ENCODE data around the gene PFKL.
"Not testable (repeated sequence)": the region's sequence is repeated elsewhere in the genome, so short reads cannot be mapped to it uniquely, and the experiment has no call there.

PFKL gene

DNA sequence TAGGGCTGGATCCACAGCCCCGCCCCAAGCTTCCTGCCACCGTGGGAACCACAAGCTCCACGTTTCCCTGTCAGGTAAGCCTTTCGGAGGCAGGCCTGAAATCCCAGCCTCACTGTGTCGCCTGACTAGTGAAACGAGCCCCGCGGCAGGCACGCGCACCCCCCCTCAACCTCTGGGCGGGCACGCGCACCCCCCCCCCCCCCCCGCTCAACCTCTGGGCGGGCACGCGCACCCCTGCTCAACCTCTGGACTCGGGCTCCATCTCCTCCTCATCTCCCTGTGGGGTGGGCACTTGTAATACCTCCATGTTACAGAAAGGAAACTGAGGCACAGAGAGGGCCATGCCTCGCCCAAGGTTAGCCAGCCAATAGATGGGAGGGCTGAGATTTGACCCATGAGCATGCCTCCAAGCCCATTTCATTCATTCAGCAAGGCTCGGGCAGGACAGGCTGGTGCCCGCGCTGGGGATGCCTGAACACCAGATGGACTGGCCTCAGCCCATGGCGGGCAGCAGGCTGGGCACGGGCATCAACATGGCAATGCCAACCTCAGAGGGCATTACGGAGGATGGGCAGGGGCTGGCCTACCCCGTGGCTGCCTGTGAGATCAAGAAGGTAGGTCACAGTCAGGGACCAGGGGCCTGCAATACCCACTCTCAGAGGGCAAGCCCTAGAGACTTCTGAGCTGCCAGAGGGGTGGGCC, 34.6 kb downstream of the PFKL start:
- TF ChIP-seq Cebpa-rat (IDR thresholded peaks at IDR 0.05), result no peak
- H3K27me3 ChIP-seq, result no peaks in the 10 kb centered on the region
- no peaks in the 10 kb centered on the region for H3K9me3 ChIP-seq (replicated peaks in 1 of 11)
- H3K36me3 ChIP-seq, result peaks cover 0 to 29% (median 9%) of the 10 kb centered on the region in 11 experiments; a peak in 13 of 22 replicates
- peaks cover 50 to 89% (median 82%) of the 10 kb centered on the region in 10 experiments for H3K4me1 ChIP-seq
- H3K4me3 ChIP-seq, result peak overlapping the region in 1 of 10 experiments; percentile 40; a peak in 1 of 20 replicates
- H4K20me1 ChIP-seq, result peaks cover 10 to 65% (median 41%) of the 10 kb centered on the region in 11 experiments; a peak in 21 of 22 replicates
- H3K9ac ChIP-seq, result peak overlapping the region in 8 of 11 experiments; percentile 22 to 65 (median 45); a peak in 13 of 22 replicates
- peak overlapping the region in 7 of 11 experiments; percentile 8 to 87 (median 47); a peak in 10 of 22 replicates for H3K27ac ChIP-seq
- H3K4me2 ChIP-seq, result peak overlapping the region; percentile 74 to 95 (median 91)

DNA sequence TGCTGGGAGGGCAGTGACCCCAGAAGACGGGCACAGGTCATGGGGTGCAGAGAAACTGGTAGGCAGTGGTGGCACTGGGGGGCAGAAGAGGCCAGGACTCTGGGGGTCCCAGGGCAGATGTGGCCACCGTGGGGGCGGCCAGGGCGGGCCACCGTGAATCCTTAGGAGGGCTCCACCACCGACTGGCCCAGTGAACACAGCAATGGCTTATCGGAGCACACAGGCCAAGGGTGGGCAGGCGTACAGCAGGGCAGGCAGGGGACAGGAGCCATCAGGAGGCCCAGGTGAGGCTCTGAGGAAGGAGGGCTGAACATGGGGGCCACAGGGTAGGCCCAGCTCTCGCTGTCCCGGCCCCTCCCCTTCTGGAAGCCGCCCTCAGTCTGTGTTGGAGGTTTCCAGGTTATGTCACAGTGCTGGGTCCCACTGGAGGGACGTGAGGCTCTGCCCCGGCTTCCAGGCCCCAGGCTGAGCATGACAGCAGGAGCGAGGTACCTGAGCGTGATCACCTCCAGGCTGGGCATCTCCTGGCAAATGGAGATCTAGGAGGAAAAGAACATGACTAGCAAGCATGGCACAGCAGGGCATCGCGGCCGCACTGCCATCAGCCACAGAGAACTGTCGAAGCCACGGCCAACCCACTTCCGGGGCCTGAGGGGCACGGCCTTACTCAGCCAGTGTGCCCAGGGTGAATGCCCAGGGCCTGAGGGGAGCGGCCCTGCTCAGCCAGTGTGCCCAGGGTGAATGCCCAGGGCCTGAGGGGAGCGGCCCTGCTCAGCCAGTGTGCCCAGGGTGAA, 35.6 kb downstream of the PFKL start:
- no peak overlapping the region for H3K4me3 ChIP-seq
- H3K4me2 ChIP-seq, result peak overlapping the region in 9 of 11 experiments; percentile 74 to 95 (median 92); a peak in 18 of 22 replicates
- H4K20me1 ChIP-seq, result peaks cover under 1 to 55% (median 31%) of the 10 kb centered on the region in 11 experiments; a peak in 19 of 22 replicates
- H3K9ac ChIP-seq, result peak overlapping the region in 7 of 11 experiments; percentile 3 to 77 (median 27); a peak in 10 of 22 replicates
- H3K27ac ChIP-seq, result peak overlapping the region in 8 of 11 experiments; percentile 5 to 87 (median 46); a peak in 12 of 22 replicates
- no peaks in the 10 kb centered on the region for H3K9me3 ChIP-seq (replicated peaks in 1 of 11)
- H3K4me1 ChIP-seq, result peaks cover 57 to 89% (median 85%) of the 10 kb centered on the region in 10 experiments
- peaks cover 0 to 29% (median 9%) of the 10 kb centered on the region in 11 experiments; a peak in 13 of 22 replicates for H3K36me3 ChIP-seq
- no peaks in the 10 kb centered on the region for H3K27me3 ChIP-seq
- TF ChIP-seq Cebpa-rat (IDR thresholded peaks at IDR 0.05), result no peak

DNA sequence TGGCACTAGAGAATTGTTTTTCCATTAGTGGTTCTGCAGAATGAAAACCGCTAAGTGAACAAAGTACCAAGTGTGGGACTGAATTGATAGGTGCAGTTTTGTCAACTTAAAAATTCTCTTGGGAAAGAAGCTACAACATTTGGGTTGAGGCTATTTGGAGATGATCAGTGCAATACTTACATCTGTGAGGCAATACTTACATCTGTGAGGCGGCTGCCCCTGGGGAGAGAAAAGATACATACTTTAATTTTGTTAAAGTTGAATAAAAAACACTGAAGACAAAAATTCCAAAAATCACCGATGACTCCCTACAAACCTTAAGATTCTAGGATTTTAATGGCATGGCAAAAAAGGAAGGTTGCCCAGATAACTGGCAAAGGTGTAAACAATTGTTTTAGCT, 37.6 kb downstream of the PFKL start:
- Histone ChIP-seq H3K9ac (peak overlapping the region in 8 of 11 experiments; percentile 60 to 77 (median 70); a peak in 16 of 22 replicates), H3K36me3 (peaks cover 0 to 22% (median 8%) of the 10 kb centered on the region in 11 experiments; a peak in 11 of 22 replicates), H3K4me2 (peak overlapping the region; percentile 80 to 97 (median 90)), H3K27ac (peak overlapping the region in 8 of 11 experiments; percentile 62 to 87 (median 74); a peak in 16 of 22 replicates), H4K20me1 (peaks cover 0 to 36% (median 14%) of the 10 kb centered on the region in 11 experiments; a peak in 14 of 22 replicates), H3K4me1 (peaks cover 45 to 76% (median 71%) of the 10 kb centered on the region in 10 experiments), H3K9me3 (replicated peaks in 1 of 11) (no peaks in the 10 kb centered on the region), H3K4me3 (0 out of 20 replicates have a peak overlapping the region, but pooled peaks of 2 of the 10 experiments have one; percentile 8 to 46), H3K27me3 (no peaks in the 10 kb centered on the region)
- TF ChIP-seq Cebpa-rat (IDR thresholded peaks at IDR 0.05), result peak in 5 of 11 experiments; percentile 39 to 69 (median 51); a peak in 6 of 22 replicates

DNA sequence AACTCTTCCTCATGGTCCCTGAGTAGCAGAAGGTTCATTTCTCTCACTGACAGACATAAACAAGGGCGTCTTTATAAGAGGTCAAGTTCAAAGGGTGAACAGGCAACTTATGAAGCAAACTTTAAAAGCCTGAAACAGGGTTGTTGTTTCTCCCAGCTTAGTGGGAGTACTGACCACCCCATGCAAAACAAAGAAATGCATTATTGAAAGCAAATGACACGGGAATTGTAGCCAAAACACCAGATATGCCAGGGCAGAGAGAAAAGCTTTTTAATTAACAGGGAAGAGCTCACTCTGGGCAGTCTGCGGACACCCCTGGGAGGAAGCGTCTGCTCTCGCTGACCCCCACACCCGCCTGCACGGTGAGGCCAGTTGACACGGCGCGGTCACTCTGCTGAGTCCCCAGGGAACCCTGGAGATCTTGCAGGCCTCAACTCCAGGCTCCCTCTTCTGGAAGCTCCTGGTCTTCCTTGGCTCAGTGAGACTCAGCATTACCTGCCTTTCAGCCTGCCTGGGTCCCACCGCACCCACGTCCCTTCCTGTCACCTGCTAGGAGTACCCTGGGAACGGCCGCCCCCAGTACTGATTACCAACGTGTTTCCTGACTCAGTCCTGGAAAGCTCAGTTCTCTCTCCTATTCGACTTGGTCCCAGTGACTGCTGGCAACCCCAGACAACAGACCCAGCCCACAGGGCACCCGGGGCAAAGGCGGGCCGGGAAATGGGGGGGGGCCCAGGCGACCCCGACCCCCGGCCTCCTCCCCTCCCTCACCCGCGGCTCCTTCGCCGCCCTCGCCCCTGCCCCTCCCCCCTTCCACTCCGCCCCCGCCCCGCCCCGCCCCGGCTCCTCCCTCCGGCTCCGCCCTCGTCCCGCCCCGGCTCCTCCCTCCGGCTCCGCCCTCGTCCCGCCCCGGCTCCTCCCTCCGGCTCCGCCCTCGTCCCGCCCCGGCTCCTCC, 38.4 kb downstream of the PFKL start:
- Histone ChIP-seq H3K36me3 (peaks cover 0 to 22% (median 8%) of the 10 kb centered on the region in 11 experiments; a peak in 11 of 22 replicates), H3K4me1 (peaks cover 38 to 76% (median 68%) of the 10 kb centered on the region in 10 experiments), H3K27ac (peak overlapping the region in 10 of 11 experiments; percentile 2 to 87 (median 68); a peak in 18 of 22 replicates), H3K27me3 (no peaks in the 10 kb centered on the region), H4K20me1 (peaks cover 0 to 29% (median 8%) of the 10 kb centered on the region in 11 experiments; a peak in 14 of 22 replicates), H3K4me2 (peak overlapping the region; percentile 80 to 97 (median 90)), H3K9me3 (replicated peaks in 1 of 11) (no peaks in the 10 kb centered on the region), H3K4me3 (peak overlapping the region; percentile 27 to 66 (median 50); a peak in 19 of 20 replicates), H3K9ac (peak overlapping the region; percentile 26 to 77 (median 65); a peak in 20 of 22 replicates)
- no peak for TF ChIP-seq Cebpa-rat (IDR thresholded peaks at IDR 0.05)

DNA sequence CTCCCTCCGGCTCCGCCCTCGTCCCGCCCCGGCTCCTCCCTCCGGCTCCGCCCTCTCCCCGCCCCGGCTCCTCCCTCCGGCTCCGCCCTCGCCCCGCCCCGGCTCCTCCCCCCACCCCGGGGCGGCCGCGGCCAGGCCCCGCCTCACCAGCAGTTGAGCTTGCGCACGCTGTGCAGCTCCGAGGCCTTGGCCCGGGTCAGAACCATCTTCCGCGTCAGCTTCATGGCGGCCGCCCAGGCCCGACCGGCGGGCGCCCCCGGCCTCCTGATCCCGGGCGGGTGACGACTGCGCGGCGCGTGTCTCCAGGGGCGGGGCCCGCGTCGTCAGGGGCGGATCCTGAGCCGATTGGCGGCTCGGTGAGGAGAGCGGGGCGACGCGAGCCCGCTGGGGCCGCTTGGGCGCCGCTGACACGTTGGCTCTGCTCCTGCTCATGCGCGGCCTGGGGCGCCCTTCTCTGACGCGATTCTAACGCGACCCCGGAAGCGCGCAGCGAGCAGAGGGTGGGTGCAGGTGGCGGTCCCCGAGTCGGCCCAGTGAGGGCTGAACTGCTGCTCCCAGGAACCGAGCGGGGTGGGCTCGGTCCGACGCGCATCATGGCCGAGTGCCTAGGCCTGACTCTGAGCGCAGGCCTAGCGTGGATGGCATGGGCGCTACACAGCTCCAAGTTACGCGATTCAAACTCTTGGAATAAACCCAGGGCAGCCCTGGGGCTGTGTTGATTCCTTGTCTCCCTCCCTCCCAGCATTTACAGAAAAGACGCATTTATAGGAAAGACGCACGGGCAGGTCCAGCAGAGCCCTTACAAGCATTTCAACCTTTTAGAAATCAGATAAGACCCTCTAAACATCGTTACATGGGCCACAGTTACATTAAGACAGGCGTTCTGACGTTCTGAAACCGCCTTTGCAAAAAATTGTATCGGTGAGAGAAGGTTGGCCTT, 39.4 kb downstream of the PFKL start, which contains the start of gene CFAP410:
Gene CFAP410, minus strand, starts transcription at position 420 of the 940 bp plus-strand sequence. Its CDS starts 196 bp downstream, at position 224.
- Histone ChIP-seq H3K4me3 (peak within 1 kb of the TSS; percentile 66 to 93 (median 76)), H3K9ac (peak within 1 kb of the TSS; percentile 86 to 96 (median 90)), H3K9me3 (replicated peaks in 1 of 11) (no peaks in the 10 kb centered on the region), H3K4me1 (peaks cover 28 to 76% (median 68%) of the 10 kb centered on the region in 10 experiments), H4K20me1 (peaks cover 0 to 18% (median 0%) of the 10 kb centered on the region in 11 experiments; a peak in 9 of 22 replicates), H3K27me3 (peaks cover 0 to 1% (median 0%) of the 10 kb centered on the region in 11 experiments; a peak in 1 of 22 replicates), H3K4me2 (peak within 1 kb of the TSS; percentile 90 to 99 (median 95)), H3K36me3 (peaks cover 0 to 22% (median 8%) of the 10 kb centered on the region in 11 experiments; a peak in 11 of 22 replicates), H3K27ac (peak within 1 kb of the TSS; percentile 86 to 98 (median 93))
- no peak for TF ChIP-seq Cebpa-rat (IDR thresholded peaks at IDR 0.05)

DNA sequence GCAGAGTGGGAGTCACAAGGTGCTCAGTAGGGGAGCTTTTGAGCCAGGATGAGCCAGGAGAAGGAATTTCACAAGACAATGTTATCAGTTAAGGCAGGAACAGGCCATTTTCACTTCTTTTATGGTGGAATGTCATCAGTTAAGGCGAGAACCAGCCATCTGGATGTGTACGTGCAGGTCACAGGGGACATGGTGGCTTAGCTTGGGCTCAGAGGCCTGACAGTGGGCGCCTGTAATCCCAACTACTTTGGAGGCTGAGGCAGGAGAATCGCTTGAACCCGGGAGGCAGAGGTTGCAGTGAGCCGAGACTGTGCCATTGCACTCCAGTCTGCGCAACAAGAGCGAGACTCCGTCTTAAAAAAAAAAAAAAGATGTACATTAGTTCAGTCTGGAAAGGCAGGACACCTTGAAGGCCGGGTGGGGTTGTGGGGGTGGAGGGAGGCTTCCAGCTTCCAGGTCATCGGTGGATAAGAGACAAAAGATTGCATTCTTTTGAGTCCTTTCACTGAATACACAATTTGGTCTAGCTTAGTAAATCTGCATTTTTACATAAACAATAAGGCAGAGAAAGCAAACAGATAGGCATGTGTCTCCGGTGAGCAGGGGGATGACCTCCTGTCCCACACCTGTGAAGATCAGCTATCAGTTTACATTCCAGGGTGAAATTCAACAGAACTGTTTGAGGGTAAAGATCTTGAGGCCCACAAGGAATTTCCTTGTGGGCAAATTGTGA, 42.0 kb downstream of the PFKL start:
- not testable (repeated sequence) for H3K9me3 ChIP-seq (replicated peaks in 1 of 11); H3K4me2 ChIP-seq; H3K36me3 ChIP-seq; H3K9ac ChIP-seq; H3K4me3 ChIP-seq
- peaks cover 0 to 11% (median 0%) of the 10 kb centered on the region in 11 experiments; a peak in 6 of 22 replicates for H4K20me1 ChIP-seq
- H3K27me3 ChIP-seq, result peaks cover 0 to 21% (median 0%) of the 10 kb centered on the region in 11 experiments; a peak in 3 of 22 replicates
- peak overlapping the region in 1 of 11 experiments; percentile 17; a peak in 1 of 22 replicates for H3K27ac ChIP-seq
- peaks cover 35 to 77% (median 68%) of the 10 kb centered on the region in 10 experiments for H3K4me1 ChIP-seq

DNA sequence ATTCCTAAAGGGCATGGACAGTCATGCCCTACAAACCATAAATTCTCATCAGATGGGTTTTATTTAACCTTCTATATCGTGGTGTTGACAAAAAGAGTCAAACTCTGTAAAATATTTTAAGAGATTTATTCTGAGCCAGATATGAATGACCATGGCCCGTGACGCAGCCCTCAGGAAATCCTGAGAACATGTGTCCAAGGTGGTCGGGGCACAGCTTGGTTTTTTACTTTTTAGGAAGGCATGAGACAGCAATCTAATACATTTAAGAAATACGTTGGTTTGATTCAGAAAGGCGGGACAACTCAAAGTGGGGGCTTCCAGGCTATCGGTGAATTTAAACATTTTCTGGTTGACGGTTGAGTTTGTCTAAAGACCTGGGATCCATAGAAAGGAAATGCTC, 43.1 kb downstream of the PFKL start:
- H3K4me2 ChIP-seq, result peak overlapping the region in 7 of 11 experiments; percentile 1 to 85 (median 31); a peak in 8 of 22 replicates
- not testable (repeated sequence) for H3K4me3 ChIP-seq; H4K20me1 ChIP-seq; H3K9me3 ChIP-seq (replicated peaks in 1 of 11); H3K36me3 ChIP-seq; H3K9ac ChIP-seq
- H3K27me3 ChIP-seq, result peaks cover 0 to 21% (median 0%) of the 10 kb centered on the region in 11 experiments; a peak in 3 of 22 replicates
- peaks cover 24 to 76% (median 61%) of the 10 kb centered on the region in 10 experiments for H3K4me1 ChIP-seq
- peak overlapping the region in 1 of 11 experiments; percentile 23; a peak in 2 of 22 replicates for H3K27ac ChIP-seq
